EL (cell line): ENCODE data around the gene GORASP1.
A peak's percentile ranks its signal among the peaks of the same experiment; 100 is the strongest.

Experiments used
- DNase-seq: peaks from one replicate; pipeline ENCODE4 v3.0.0-alpha.2; 2016

GORASP1 gene

GRCh38 chr3:39101022-39101689 lies 6.3 kb downstream of the GORASP1 start:
- peak; percentile 46 for DNase-seq

GRCh38 chr3:39100500-39100886 lies 6.9 kb downstream of the GORASP1 start:
- DNase-seq = no peak

GRCh38 chr3:39099738-39100499 lies 7.5 kb downstream of the GORASP1 start:
- no peak for DNase-seq

GRCh38 chr3:39099242-39099641 lies 8.2 kb downstream of the GORASP1 start:
- no peak for DNase-seq

DNA sequence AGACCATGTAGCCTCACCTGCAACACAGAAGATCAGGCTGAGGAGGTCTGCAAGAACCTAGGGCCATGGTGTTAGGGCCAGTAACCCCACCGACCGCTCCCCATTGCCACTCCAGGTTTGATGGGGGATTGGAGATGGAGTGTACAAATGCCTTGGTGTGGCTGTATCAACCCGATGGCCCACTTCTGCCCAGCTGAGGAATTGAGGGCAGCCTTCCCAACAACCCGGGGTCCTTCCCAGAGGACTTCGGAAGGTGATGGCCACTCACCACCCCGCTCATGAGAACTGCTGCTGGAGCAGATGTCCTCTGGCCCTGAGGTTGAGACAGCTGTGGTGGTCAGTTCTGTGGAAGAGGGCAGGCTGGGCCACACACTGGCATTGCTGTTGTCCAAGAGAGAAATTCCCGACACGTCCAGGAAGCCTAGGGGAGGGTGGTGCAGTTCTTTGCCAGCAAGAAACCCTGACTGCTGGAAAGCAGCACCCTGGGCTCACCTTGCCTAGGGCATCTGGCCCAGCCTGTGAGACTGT lies 8.9 kb downstream of the GORASP1 start:
- no peak for DNase-seq

DNA sequence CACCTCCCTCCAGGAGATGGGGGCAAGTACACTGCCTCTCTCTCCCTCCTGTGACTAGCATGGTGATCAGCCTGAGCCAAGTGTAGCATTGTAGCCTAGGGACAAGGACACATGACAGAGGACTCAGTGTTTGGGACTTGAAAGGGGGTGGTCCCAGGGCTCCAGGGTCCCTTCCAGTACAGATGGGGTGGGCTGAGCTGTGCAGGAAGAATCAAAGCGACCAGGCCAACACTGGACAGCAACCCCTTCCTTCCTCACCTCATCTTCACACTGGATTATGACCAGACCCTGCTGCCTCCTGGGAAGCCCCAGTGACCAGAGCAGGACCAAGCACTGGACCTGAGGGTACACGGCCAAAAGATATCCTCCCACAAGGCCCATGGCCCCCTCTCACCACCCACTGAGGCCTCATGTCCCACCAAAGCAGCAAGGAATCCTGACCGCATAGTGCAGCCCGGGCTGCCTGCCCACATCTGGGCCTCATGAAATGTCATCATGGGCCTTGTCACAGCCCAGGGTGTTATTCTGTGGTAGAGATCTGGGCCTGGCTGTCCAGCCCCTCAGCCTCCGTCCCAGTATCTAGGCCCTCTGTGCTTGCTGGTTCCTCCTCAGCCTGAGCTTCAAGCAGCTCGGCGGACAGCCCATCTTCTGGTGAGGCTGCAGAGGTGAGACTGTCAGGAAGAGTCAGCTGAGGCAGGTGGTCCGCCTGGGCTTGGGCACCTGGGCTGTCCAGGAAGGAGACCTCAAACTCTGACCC lies 9.5 kb downstream of the GORASP1 start:
- no peak for DNase-seq

DNA sequence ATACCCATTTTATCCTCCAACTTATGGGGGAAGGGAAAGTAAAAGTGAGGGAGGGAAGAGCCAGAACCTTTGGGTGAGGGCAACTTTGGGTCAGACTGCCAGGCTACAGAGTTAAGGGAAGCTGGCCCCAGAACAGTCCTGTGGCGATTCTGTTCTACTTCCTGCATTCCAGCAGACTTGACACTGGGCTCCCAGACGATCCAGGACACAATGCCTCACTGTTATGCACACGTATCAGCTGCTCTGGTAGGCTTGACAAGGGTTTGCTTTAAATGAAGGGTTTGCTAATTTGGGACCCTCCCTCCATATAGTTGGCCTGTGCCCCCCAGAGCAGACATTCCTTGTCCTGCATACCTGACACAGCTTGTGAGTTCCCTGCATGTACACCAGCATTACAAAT lies 10.7 kb downstream of the GORASP1 start:
- DNase-seq = peak; percentile 21

DNA sequence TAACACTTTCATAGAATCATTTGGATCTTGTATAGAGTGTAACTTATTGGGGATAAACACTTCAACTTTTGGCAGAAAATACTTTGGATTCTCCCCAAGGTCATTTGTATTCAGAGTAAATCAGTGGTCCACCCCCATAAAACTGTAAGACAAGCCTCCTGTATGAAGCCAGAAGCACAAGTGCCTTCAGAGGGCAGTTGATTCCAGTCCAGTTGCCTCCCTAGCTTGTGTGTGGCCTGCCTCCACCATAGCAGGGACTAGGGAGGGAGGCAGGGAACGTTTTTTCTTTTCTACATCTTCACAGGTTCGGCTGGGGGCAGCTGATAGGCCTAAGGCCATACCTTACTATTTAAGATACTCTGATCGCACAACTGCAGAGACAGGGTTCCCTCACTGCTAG lies 11.6 kb downstream of the GORASP1 start:
- DNase-seq = no peak

DNA sequence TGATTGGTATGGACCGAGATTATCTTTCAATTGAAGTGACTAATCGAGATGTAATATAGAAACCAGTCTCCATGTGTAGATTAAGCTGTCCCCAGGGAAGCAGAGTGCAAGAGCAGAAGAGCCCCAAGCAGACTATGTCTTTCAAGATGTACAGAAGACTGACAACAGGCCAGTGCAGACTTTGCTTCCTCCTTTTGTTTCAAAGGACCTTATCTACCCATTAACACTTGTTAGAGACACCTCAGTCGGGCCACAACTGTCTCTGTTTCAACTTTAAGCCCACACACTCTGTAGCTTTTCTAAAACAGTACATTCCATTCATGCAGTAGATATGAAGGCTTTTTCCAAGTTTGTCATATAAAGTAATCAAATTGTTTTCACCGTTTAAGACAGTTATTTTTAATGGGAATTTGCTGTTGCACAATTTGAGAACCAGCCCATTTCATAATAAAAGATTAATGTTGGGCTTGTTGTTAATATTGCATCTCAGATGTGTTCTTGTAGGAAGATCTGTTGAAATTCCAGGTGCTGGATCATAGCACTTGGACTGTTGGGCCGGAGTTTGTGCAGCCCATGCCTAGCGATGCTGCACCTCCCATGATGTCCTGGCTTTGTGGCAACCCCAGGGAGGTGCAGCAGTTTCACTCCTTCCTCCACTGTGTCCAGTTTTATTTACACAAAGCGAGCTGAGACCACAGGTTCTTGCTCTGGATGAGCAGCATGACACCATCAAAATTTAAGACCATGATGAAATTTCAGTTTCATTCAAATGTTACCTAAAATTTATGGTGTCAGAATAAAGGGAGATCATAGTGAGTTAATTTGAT lies 12.4 kb downstream of the GORASP1 start:
- no peak for DNase-seq

- DNase-seq = no peak
Observed at GRCh38 chr3:39090922-39091321, 16.5 kb downstream of the GORASP1 start.

GRCh38 chr3:39088889-39089288 lies 18.5 kb downstream of the GORASP1 start:
- peak; percentile 10 for DNase-seq

- DNase-seq = no peak
Observed at GRCh38 chr3:39088456-39088855, 19.0 kb downstream of the GORASP1 start.

GRCh38 chr3:39086144-39086543 lies 21.3 kb downstream of the GORASP1 start:
- DNase-seq = no peak

DNA sequence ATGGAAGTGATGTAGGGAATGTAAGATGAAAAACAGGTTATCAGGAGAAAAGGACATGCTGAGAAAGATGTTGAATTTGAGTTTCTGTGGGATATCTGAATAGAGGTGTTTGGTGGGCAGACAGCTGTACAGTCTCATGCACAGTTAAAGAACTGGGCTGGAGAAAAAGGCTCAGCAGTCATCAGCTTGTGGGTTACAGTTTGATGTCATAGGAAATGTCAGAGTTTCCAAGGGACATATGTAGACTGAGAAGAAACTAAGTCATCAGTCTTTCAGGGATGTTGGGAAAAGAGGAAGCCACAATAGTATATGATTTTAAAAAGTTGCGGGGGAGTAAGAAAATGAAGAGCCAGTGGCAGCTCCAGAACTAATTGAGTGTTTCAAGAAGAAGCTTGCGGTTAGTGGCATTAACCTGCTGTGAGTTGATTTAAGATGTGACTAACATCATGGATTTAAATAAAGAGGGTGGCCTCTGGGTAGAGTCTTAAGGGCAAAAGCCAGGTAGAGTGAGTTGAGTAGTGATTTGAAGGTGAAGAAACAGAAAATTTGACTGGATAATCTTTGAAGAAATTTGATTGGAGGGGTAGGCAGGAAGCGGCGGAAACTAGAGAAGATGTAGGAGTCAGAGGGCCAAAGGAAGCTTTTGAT lies 24.6 kb downstream of the GORASP1 start:
- DNase-seq = no peak

DNA sequence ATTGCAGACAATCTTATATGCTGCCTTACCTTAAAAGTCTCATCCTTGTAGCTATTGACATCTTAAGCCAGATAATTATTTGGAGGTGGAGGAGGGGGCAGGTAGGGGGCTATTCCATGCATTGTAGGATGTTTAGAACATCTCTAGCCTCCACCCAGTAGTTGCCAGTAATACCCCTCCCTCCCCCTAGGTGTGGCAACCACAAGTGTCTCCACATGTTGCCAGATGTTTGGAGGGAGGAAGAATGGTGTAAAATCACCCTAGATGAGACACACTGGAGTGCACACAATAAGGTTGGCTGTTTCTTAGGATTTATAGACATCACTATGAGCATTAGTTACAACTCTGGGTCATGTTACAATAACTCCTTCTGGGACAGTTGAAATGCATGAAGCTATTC lies 27.4 kb downstream of the GORASP1 start:
- no peak for DNase-seq

- no peak for DNase-seq
Observed at GRCh38 chr3:39079530-39079929, 27.9 kb downstream of the GORASP1 start.

DNA sequence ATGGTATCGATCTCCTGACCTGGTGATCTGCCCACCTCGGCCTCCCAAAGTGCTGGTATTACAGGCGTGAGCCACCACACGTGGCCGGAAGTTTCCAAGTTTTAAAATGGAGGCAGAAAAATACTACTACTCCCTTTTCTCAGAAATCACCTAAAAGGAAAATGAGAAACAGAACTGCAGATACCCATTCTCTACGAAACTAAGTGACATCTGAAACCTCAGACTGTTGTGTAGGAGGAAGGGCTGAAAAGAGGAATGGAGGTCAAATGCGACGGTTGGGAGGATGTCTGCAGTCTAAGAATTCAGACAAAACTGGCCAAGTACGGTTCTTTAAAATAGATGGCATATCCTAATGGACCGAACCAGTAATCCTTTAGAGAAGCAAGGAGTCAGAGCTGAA lies 31.5 kb downstream of the GORASP1 start:
- DNase-seq = no peak

DNA sequence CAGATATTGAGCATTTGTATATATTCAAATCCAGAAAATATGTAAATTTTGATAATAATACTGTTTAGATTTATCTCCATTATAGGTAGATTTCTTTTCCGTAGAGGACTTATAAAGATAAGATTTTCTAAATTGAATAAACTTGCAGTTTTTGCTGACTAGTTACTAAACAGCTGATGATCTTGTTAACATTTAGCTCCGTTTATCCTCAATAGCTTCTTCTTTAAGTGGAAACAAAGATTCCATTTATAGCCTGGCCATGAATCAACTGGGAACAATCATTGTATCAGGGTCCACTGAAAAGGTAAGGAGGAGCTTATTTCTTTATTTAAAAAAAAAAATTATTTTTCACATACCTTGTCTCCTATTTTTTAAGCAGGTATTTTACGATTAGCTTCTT lies 38.9 kb downstream of the GORASP1 start:
- no peak for DNase-seq

- DNase-seq = no peak
Observed at GRCh38 chr3:39067286-39067685, 40.1 kb downstream of the GORASP1 start.

GRCh38 chr3:39065197-39065596 lies 42.2 kb downstream of the GORASP1 start:
- peak; percentile 38 for DNase-seq

DNA sequence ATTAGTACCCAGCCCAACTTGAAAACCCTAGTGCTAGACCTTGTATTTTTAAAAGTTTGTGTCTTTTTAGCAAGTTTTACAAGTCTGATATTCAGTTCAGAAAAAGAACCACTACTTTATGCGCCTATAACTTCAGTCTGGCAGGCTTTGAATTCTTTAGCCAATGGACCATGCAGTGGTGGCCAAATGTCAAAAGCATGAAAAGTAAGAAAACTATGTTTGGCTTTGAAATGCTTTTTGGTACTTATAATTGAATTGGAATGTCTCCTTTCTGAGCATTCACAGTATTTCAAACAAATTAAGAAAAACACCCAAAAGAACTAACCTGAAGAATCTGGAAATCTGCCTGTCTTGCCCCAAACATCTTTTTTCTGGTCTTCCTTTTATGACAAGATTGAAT lies 42.8 kb downstream of the GORASP1 start:
- DNase-seq = peak; percentile 21

DNA sequence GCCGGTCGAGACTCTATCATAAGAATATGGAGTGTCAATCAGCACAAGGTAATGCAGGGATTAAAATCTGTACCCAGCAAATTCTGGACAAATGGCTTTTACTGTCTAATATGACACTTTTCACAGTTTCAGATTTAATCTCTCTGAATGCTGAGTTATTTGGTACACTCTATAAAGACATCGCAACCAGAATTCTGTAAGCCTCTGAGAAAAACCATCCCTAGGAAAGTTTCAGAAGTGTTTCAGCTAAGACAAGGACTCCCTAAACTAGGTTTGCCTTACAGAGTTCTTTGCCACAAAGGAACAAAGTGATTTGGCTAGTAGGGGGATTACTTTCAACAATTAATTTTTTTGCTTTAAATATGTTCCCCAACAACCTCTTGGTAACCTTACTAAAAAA lies 44.3 kb downstream of the GORASP1 start:
- DNase-seq = no peak
